ENCODE measurements around the gene ABLIM1.

Gene ABLIM1

DNA sequence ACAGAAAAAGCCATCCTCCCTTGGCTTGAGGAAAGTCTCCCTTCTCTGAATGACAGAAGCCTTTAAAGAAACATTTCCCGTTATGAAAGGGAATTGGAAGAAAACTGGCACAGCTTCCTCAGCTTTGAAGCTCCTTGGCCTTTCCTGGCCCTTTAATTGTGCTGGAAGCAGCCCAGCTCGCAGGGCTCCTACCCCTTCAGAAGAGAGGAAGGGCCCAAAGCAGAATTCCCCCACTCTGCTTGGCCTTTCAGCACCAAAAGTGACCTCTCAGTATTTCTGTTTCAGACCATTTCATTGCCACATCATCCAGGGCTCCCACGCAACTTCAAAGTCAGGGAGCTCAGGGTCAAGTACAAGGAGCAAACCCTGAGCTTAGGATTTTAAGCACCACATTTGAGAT lies 258.0 kb downstream of the ABLIM1 start:
- TF ChIP-seq GATA2 (IDR thresholded peaks at IDR 0.05; ENCODE audit: low read depth, low read length) (no peak), GATA3 (IDR thresholded peaks at IDR 0.05; ENCODE audit: low read depth, low read length) (no peak)

DNA sequence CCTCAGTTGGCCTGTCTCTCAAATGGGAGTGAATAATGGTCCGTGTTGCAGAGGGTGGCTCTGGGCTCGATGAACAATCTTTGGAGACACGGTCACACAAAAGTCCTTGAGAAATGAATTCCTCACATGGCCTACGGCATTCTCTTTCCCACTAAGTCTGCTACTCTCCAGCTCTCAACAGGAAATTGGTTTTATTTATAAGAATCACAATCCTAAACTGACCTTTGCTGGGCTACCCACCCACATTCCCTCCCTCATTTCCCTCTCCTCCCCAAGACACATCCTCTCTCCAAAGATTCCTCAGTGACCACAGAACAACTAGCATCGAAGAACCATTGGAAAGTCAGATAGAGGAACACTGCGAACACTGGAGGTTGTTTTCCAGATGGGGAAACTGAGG lies 258.5 kb downstream of the ABLIM1 start:
- TF ChIP-seq GATA2 (IDR thresholded peaks at IDR 0.05; ENCODE audit: low read depth, low read length): no peak

GRCh38 chr10:114398587-114399331 lies 259.3 kb downstream of the ABLIM1 start:
- TF ChIP-seq GATA2 (IDR thresholded peaks at IDR 0.05; ENCODE audit: low read depth, low read length): no peak

- TF ChIP-seq GATA3 (IDR thresholded peaks at IDR 0.05; ENCODE audit: low read depth, low read length): no peak
- TF ChIP-seq GATA2 (IDR thresholded peaks at IDR 0.05; ENCODE audit: low read depth, low read length): no peak
These were observed 260.4 kb downstream of the ABLIM1 start for GRCh38 chr10:114397651-114398145.

- TF ChIP-seq GATA2 (IDR thresholded peaks at IDR 0.05; ENCODE audit: low read depth, low read length): no peak
- TF ChIP-seq GATA3 (IDR thresholded peaks at IDR 0.05; ENCODE audit: low read depth, low read length): no peak
These were observed 261.6 kb downstream of the ABLIM1 start for GRCh38 chr10:114396464-114396863.

DNA sequence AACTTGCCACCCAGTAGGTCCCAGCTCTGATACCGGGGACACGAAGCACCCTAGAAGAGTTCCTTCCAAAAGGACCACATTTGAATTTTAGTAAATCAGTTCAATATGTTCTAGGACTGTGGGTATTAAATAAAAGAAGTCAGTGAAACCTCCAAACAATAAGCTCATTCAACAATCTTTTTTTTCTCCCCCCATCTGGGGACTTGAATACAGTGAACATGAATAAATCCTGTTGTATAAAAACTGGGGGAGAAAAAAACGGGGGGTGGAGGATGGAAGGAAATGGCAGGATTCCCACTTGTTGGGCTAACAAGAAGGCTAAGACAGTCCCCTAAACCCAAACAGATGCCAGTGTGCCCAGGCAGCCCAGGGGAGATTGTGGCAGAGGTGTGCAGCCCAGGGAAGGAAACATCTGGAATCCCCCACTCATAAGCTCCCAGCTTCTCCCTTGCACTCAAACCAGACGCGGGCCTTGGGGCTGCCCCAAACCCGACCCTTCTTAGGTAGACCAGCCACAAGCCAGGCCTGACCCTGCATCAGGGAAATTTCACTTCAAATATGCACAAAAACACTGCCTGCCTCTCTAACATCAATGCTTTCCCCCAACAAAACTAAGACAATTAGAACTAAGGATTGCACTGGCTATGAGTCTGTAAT lies 262.6 kb downstream of the ABLIM1 start:
- TF ChIP-seq GATA2 (IDR thresholded peaks at IDR 0.05; ENCODE audit: low read depth, low read length) (no peak), GATA3 (IDR thresholded peaks at IDR 0.05; ENCODE audit: low read depth, low read length) (no peak)

DNA sequence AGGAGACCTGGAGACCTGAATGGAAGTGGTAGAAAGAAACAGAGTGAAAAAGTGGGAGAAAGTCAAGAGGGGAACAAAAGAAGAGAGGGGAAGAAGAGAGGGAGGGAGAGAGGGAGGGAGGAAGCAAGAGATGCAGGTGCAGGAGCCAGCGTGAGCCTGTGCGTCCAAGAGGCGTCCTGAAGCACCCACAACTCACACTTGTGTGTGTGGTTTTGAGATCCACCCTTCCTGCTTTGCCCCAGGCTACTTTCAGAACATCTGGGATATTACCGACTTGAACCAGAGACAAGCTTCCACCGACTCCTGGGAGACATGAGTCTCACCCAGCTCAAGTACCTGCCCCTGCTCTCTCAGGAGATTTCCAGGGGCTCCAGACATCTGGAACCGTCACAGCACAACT lies 263.5 kb downstream of the ABLIM1 start:
- TF ChIP-seq GATA3 (IDR thresholded peaks at IDR 0.05; ENCODE audit: low read depth, low read length): no peak
- no peak for TF ChIP-seq GATA2 (IDR thresholded peaks at IDR 0.05; ENCODE audit: low read depth, low read length)

- TF ChIP-seq GATA2 (IDR thresholded peaks at IDR 0.05; ENCODE audit: low read depth, low read length) (no peak), GATA3 (IDR thresholded peaks at IDR 0.05; ENCODE audit: low read depth, low read length) (no peak)
These were observed 264.2 kb downstream of the ABLIM1 start for GRCh38 chr10:114393886-114394285.

- TF ChIP-seq GATA3 (IDR thresholded peaks at IDR 0.05; ENCODE audit: low read depth, low read length) (no peak), GATA2 (IDR thresholded peaks at IDR 0.05; ENCODE audit: low read depth, low read length) (no peak)
These were observed 264.6 kb downstream of the ABLIM1 start for GRCh38 chr10:114393482-114393881.

- TF ChIP-seq GATA3 (IDR thresholded peaks at IDR 0.05; ENCODE audit: low read depth, low read length): no peak
- no peak for TF ChIP-seq GATA2 (IDR thresholded peaks at IDR 0.05; ENCODE audit: low read depth, low read length)
These were observed 265.8 kb downstream of the ABLIM1 start for GRCh38 chr10:114392112-114392835.

DNA sequence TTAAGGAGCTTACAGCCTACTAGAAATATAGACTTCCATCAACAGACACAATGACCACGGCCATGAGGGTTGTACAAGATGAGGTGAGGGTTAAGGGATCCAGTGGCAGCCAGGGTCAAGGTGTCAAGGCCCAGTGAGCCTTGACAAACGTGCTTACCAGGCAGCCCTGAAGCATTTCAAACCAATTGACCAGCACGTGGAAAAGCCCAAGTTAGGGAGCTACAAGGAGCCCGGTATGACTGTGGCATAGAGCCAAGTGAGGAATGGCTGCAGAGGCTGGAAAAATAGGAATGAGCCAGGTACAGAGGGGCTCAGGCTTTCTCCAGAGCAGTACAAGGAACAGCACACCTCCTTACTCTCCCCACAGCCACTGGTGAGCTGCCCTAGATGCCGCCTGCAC lies 266.5 kb downstream of the ABLIM1 start:
- no peak for TF ChIP-seq GATA2 (IDR thresholded peaks at IDR 0.05; ENCODE audit: low read depth, low read length)
- TF ChIP-seq GATA3 (IDR thresholded peaks at IDR 0.05; ENCODE audit: low read depth, low read length): no peak

- TF ChIP-seq GATA2 (IDR thresholded peaks at IDR 0.05; ENCODE audit: low read depth, low read length) (no peak), GATA3 (IDR thresholded peaks at IDR 0.05; ENCODE audit: low read depth, low read length) (no peak)
These were observed 268.6 kb downstream of the ABLIM1 start for GRCh38 chr10:114389426-114389825.

DNA sequence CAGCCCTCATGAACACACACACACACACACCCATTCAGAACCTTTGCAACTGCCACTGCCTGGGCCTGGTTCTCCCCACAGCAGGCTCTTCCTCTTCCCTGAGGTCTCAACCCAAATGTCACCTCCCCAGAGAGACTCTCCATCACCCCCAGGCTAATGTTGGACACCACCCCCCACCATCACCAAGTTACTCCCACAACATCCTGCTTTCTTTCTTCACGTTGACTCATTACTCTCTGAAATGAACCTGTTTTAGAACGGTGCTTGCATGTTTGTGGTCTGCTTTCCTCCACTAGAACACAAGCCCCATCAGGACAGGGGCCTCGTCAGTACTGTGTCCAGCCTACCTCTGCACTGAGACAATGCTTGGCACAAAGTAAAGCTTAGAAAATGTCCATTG lies 269.8 kb downstream of the ABLIM1 start:
- TF ChIP-seq GATA2 (IDR thresholded peaks at IDR 0.05; ENCODE audit: low read depth, low read length) (no peak), GATA3 (IDR thresholded peaks at IDR 0.05; ENCODE audit: low read depth, low read length) (no peak)

DNA sequence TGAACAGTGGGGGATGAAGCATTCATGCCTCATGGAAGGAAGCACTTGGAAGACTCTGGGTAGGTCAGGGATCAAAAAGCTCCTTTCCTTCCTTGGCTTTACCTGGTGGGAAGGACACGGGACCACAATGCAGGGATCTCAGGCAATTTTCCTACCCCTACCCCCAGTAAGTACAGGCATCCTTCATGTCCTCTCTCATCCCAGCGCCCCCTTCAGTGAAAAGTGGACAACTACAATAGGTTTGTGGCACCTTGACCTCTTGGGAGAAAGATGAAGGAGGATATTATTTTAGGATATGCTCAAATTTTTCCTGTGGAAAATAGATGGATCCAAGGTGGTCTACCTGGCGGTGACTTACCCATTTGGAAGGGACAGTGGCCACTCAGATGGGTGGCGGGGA lies 270.3 kb downstream of the ABLIM1 start:
- TF ChIP-seq GATA3 (IDR thresholded peaks at IDR 0.05; ENCODE audit: low read depth, low read length): no peak

GRCh38 chr10:114386452-114386851 lies 271.6 kb downstream of the ABLIM1 start:
- TF ChIP-seq GATA2 (IDR thresholded peaks at IDR 0.05; ENCODE audit: low read depth, low read length) (no peak), GATA3 (IDR thresholded peaks at IDR 0.05; ENCODE audit: low read depth, low read length) (no peak)
